HepG2 (cell line): ENCODE data around the gene CTSA. TPM values are rescaled to one million over a fixed set of nuclear protein-coding genes. Genes with fewer than 3 reads are reported as not detected.

Experiments used
- ATF4 ChIP-seq, 2 experiments: fragments of 450-650 bp in 1 of 2; sonication (generic) in 1 of 2; formaldehyde crosslinking; IDR thresholded peaks; 2 replicates each; pipeline versions ENCODE4 v1.5.0 to v1.8.0; 2020 to 2022; ENCODE audit warnings: mild to moderate bottlenecking in 1 of 2, missing genetic modification reagents in 1 of 2
- BATF2 ChIP-seq: sonication (generic); formaldehyde crosslinking; IDR thresholded peaks from 2 replicates; pipeline ENCODE4 v1.8.0; 2022; ENCODE audit warnings: mild to moderate bottlenecking, missing genetic modification reagents, moderate library complexity
- HNF4A ChIP-seq: sonication (generic); formaldehyde crosslinking; IDR thresholded peaks from 2 replicates; pipeline ENCODE4 v1.4.0; 2020; ENCODE audit warnings: missing genetic modification reagents
- HNF4G ChIP-seq, 2 experiments: sonication (generic) in 1 of 2; formaldehyde crosslinking in 1 of 2; IDR thresholded peaks; 2 replicates each; pipeline versions ENCODE4 v1.4.0 to v1.6.1; 2011 to 2020; ENCODE audit warnings: borderline replicate concordance in 2 of 2, low read depth in 2 of 2, mild to moderate bottlenecking in 2 of 2, low read length in 1 of 2, missing genetic modification reagents in 1 of 2, moderate library complexity in 1 of 2
- HNRNPH1 ChIP-seq: fragments of 200-400 bp; formaldehyde crosslinking; optimal IDR thresholded peaks from 2 replicates; pipeline ENCODE3; 2017; ENCODE audit warnings: mild to moderate bottlenecking, low read depth, low read length
- MATR3 ChIP-seq: sonication (generic); formaldehyde crosslinking; IDR thresholded peaks from 2 replicates; pipeline ENCODE4 v1.4.0; 2020; ENCODE audit warnings: missing genetic modification reagents
- PAWR ChIP-seq: sonication (generic); formaldehyde crosslinking; IDR thresholded peaks from 2 replicates; pipeline ENCODE4 v1.4.0; 2020; ENCODE audit warnings: missing genetic modification reagents, mild to moderate bottlenecking, borderline replicate concordance
- PAXIP1 ChIP-seq: sonication (generic); formaldehyde crosslinking; conservative IDR thresholded peaks from 2 replicates; pipeline ENCODE4 v1.4.0; 2020; ENCODE audit warnings: mild to moderate bottlenecking, missing genetic modification reagents, moderate library complexity
- PBX2 ChIP-seq: IDR thresholded peaks from 2 replicates; pipeline ENCODE4 v1.6.1; 2016; ENCODE audit warnings: control low read depth
- PLRG1 ChIP-seq: fragments of 450-650 bp; conservative IDR thresholded peaks from 2 replicates; pipeline ENCODE4 v1.6.1; 2016
- RFXANK ChIP-seq: IDR thresholded peaks from 2 replicates; pipeline ENCODE4 v1.6.1; 2016
- THRA ChIP-seq: sonication (generic); formaldehyde crosslinking; IDR thresholded peaks from 2 replicates; pipeline ENCODE4 v1.4.0; 2020; ENCODE audit warnings: missing genetic modification reagents, borderline replicate concordance
- ZBTB49 ChIP-seq: sonication (generic); formaldehyde crosslinking; IDR thresholded peaks from 2 replicates; pipeline ENCODE4 v1.4.0; 2020; ENCODE audit warnings: missing genetic modification reagents, borderline replicate concordance
- ZFP36L2 ChIP-seq: sonication (generic); formaldehyde crosslinking; IDR thresholded peaks from 2 replicates; pipeline ENCODE4 v1.4.0; 2020; ENCODE audit warnings: missing genetic modification reagents
- ZNF335 ChIP-seq: sonication (generic); formaldehyde crosslinking; IDR thresholded peaks from 2 replicates; pipeline ENCODE4 v1.4.0; 2020; ENCODE audit warnings: missing genetic modification reagents
- ZNF343 ChIP-seq: sonication (generic); formaldehyde crosslinking; IDR thresholded peaks from 2 replicates; pipeline ENCODE4 v1.4.0; 2020; ENCODE audit warnings: mild to moderate bottlenecking, missing genetic modification reagents
- ZNF496 ChIP-seq: sonication (generic); formaldehyde crosslinking; IDR thresholded peaks from 2 replicates; pipeline ENCODE4 v1.8.1; 2023; ENCODE audit warnings: mild to moderate bottlenecking, moderate library complexity, missing genetic modification reagents; ENCODE audit not compliant: insufficient replicate concordance
- ZNF510 ChIP-seq: sonication (generic); formaldehyde crosslinking; IDR thresholded peaks from 2 replicates; pipeline ENCODE4 v1.4.0; 2020; ENCODE audit warnings: low read depth, mild to moderate bottlenecking, missing genetic modification reagents
- polyA plus RNA-seq, 8 experiments: library from polyadenylated mRNA; depleted of rRNA in 3 of 8; stranded (reverse) in 7 of 8; unstranded in 1 of 8; fragments of >200 nt; fragmentation: Illumina TruSeq in 4 of 8; extraction: Trizol in 4 of 8; gene quantifications; 2 replicates each; pipeline versions ENCODE4 v1.2.1 to v1.2.3, GENCODE V29; 2011 to 2016; ENCODE audit warnings: low read depth in 4 of 8, missing spikeins in 1 of 8, mixed read lengths in 1 of 8; ENCODE audit not compliant: insufficient read depth in 1 of 8
- total RNA-seq, 5 experiments: library from RNA; depleted of rRNA; stranded (reverse); fragments of >200 nt; fragmentation: Illumina TruSeq; extraction: Trizol; gene quantifications; 2 replicates each; pipeline ENCODE4 v1.2.3, GENCODE V29; 2016; ENCODE audit warnings: low read depth in 1 of 5

CTSA gene
- total and polyA plus RNA-seq, 2 of the 13 experiments (the other 11 are each of a cell fraction or from before 2014, with no cell fraction given), result 202 to 231 TPM

GRCh38 chr20:45880988-45881788 lies 9.9 kb upstream of the CTSA start, which contains the start of gene ZSWIM1 (continued):
- TF ChIP-seq THRA, result peak; percentile 95; the same call in 1 of the 2 replicates
- 0 out of 2 replicates have a peak, but pooled peaks have one; percentile 83 for TF ChIP-seq ZNF510
- TF ChIP-seq HNRNPH1, result no peak
- peak; percentile 56 for TF ChIP-seq PAXIP1 (CRISPR knock-in tag)
- no peak for TF ChIP-seq MATR3
- peak; percentile 100 for TF ChIP-seq PBX2
- TF ChIP-seq PLRG1, result no peak
- no peak for TF ChIP-seq PAWR
- no peak for TF ChIP-seq ZNF496 (CRISPR knock-in tag)
- TF ChIP-seq ZNF343 (CRISPR knock-in tag), result no peak; the same call in 1 of the 2 replicates
- TF ChIP-seq HNF4G (IDR thresholded peaks at IDR 0.05; ENCODE audit: borderline replicate concordance, low read depth, low read length), result peak; percentile 87
- TF ChIP-seq HNF4G (CRISPR knock-in tag; IDR thresholded peaks at IDR 0.05; ENCODE audit: borderline replicate concordance, low read depth), result peak; percentile 90
- TF ChIP-seq ZNF335 (CRISPR knock-in tag), result peak; percentile 78
- TF ChIP-seq ATF4 (CRISPR knock-in tag; IDR thresholded peaks at IDR 0.05), result 0 out of 4 replicates have a peak, but pooled peaks of 1 of the 2 experiments have one; percentile 33
- 0 out of 2 replicates have a peak, but pooled peaks have one; percentile 70 for TF ChIP-seq ZBTB49 (CRISPR knock-in tag)
- TF ChIP-seq BATF2 (CRISPR knock-in tag), result no peak
- no peak for TF ChIP-seq ZFP36L2
- peak; percentile 90 for TF ChIP-seq HNF4A (CRISPR knock-in tag)
- TF ChIP-seq RFXANK (CRISPR knock-in tag), result peak; percentile 89
